Measurements from ENCODE around the gene HEATR9.

Gene HEATR9

DNA sequence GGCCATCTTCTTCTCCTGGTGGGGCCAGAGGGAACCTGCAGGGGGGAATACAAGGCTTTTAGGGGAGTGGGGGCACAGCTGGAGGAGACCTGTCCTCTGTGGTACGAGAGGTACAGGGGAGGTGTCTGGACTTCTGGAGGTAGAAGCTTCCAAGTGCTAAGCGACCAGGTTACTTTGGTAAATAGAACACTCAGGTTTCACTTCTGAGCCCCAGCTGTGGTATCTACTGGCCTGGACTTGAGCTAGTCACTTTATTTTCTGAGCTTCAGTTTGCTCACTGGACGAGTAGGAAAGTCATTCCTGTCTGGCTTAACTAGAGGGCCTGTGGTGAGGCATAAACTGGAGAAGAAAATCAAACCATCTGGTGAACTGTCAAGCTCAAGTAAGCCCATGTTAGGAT, at the start of gene HEATR9:
TSS of gene HEATR9 (minus strand) at position 155 of the 400 bp plus-strand sequence. CDS start at position 6, 149 bp downstream.
- H3K79me2 ChIP-seq (ENCODE audit: insufficient read depth, low read length), result no peaks in the 10 kb centered on the region
- H3K9me2 ChIP-seq (replicated peaks; ENCODE audit: low read depth, low read length), result no peaks in the 10 kb centered on the region
- no peak within 1 kb of the TSS for H3K4me2 ChIP-seq (ENCODE audit: low read depth, low read length, poor library complexity, severe bottlenecking)
- no peaks in the 10 kb centered on the region for H3F3A ChIP-seq (ENCODE audit: low read depth)
- no peaks in the 10 kb centered on the region for H3K9me3 ChIP-seq (ENCODE audit: insufficient read depth, low read depth, low read length)
- no peaks in the 10 kb centered on the region for H3K27me3 ChIP-seq (ENCODE audit: insufficient read depth, low read length, poor library complexity, severe bottlenecking)
- H3K36me3 ChIP-seq (ENCODE audit: insufficient read depth, low read length), result no peaks in the 10 kb centered on the region
- no peak within 1 kb of the TSS for H2AFZ ChIP-seq (ENCODE audit: low read length)
- H4K20me1 ChIP-seq (ENCODE audit: insufficient read depth, low read length, poor library complexity, severe bottlenecking), result no peaks in the 10 kb centered on the region
- no peak within 1 kb of the TSS for H3K4me3 ChIP-seq (ENCODE audit: low read length, poor library complexity, severe bottlenecking)
- TF ChIP-seq CTCF (conservative IDR thresholded peaks at IDR 0.05; ENCODE audit: low read length) (no peak), EZH2phosphoT487 (IDR thresholded peaks at IDR 0.05; ENCODE audit: borderline replicate concordance) (no peak)
- no peak within 1 kb of the TSS for H3K9ac ChIP-seq (ENCODE audit: low read depth, low read length, poor library complexity, severe bottlenecking)
- peaks cover 18% of the 10 kb centered on the region for H3K4me1 ChIP-seq (ENCODE audit: insufficient read depth, low read length, poor library complexity, severe bottlenecking)

DNA sequence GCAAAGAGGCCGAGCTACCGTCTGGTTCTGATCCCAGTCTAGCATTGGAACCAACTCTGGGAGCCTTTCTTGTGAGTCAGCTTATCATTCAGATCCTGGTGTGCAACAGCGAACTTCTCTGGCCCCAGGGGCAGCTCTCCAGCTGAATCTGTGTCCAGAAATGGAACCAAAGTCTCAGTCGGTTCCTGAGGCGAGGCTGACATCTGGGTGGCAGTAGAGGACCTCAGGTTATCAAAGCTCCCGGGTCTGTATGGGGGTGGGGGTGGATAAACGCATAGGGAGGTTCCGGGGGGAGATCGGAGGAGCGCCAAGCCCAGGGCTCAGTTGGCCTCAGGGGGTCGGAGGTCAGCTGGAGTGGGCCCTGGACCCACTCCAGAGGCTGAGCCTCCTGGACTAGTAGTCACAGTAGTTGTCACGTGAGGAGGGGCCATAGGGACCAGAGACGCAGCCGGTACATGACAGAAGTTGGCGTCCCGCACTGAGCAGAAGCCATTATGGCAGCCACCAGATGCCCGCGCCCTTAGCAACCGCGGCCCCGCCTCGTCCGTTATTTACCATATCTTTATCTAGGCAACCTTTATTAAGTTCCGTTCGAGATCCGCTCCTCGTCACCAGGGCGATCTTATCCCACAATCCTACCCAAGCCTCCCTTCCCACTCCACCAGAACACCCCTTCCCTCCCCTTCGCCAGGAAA, 49.0 kb upstream of the HEATR9 start:
- H3K9ac ChIP-seq (ENCODE audit: low read depth, low read length, poor library complexity, severe bottlenecking), result no peak overlapping the region
- no peaks in the 10 kb centered on the region for H3K36me3 ChIP-seq (ENCODE audit: insufficient read depth, low read length)
- H3K9me3 ChIP-seq (ENCODE audit: insufficient read depth, low read depth, low read length), result no peaks in the 10 kb centered on the region
- TF ChIP-seq CTCF (conservative IDR thresholded peaks at IDR 0.05; ENCODE audit: low read length), result no peak
- no peak for TF ChIP-seq EZH2phosphoT487 (IDR thresholded peaks at IDR 0.05; ENCODE audit: borderline replicate concordance)
- no peaks in the 10 kb centered on the region for H3K9me2 ChIP-seq (replicated peaks; ENCODE audit: low read depth, low read length)
- H4K20me1 ChIP-seq (ENCODE audit: insufficient read depth, low read length, poor library complexity, severe bottlenecking), result no peaks in the 10 kb centered on the region
- no peak overlapping the region for H2AFZ ChIP-seq (ENCODE audit: low read length)
- no peaks in the 10 kb centered on the region for H3K27me3 ChIP-seq (ENCODE audit: insufficient read depth, low read length, poor library complexity, severe bottlenecking)
- no peak overlapping the region for H3K4me3 ChIP-seq (ENCODE audit: low read length, poor library complexity, severe bottlenecking)
- peaks cover 15% of the 10 kb centered on the region for H3K4me1 ChIP-seq (ENCODE audit: insufficient read depth, low read length, poor library complexity, severe bottlenecking)
- H3K79me2 ChIP-seq (ENCODE audit: insufficient read depth, low read length), result no peaks in the 10 kb centered on the region
- no peak overlapping the region for H3K4me2 ChIP-seq (ENCODE audit: low read depth, low read length, poor library complexity, severe bottlenecking)
- no peaks in the 10 kb centered on the region for H3F3A ChIP-seq (ENCODE audit: low read depth)

- no peak for TF ChIP-seq EZH2phosphoT487 (IDR thresholded peaks at IDR 0.05; ENCODE audit: borderline replicate concordance)
- no peak for TF ChIP-seq CTCF (conservative IDR thresholded peaks at IDR 0.05; ENCODE audit: low read length)
- no peak overlapping the region for H3K4me2 ChIP-seq (ENCODE audit: low read depth, low read length, poor library complexity, severe bottlenecking)
- H2AFZ ChIP-seq (ENCODE audit: low read length), result no peak overlapping the region
- no peaks in the 10 kb centered on the region for H3K79me2 ChIP-seq (ENCODE audit: insufficient read depth, low read length)
- no peak overlapping the region for H3K4me3 ChIP-seq (ENCODE audit: low read length, poor library complexity, severe bottlenecking)
- H3K4me1 ChIP-seq (ENCODE audit: insufficient read depth, low read length, poor library complexity, severe bottlenecking), result peaks cover 12% of the 10 kb centered on the region
- H3F3A ChIP-seq (ENCODE audit: low read depth), result no peaks in the 10 kb centered on the region
- H3K9me3 ChIP-seq (ENCODE audit: insufficient read depth, low read depth, low read length), result no peaks in the 10 kb centered on the region
- no peaks in the 10 kb centered on the region for H3K27me3 ChIP-seq (ENCODE audit: insufficient read depth, low read length, poor library complexity, severe bottlenecking)
- no peak overlapping the region for H3K9ac ChIP-seq (ENCODE audit: low read depth, low read length, poor library complexity, severe bottlenecking)
- H3K36me3 ChIP-seq (ENCODE audit: insufficient read depth, low read length), result no peaks in the 10 kb centered on the region
- no peaks in the 10 kb centered on the region for H4K20me1 ChIP-seq (ENCODE audit: insufficient read depth, low read length, poor library complexity, severe bottlenecking)
- H3K9me2 ChIP-seq (replicated peaks; ENCODE audit: low read depth, low read length), result no peaks in the 10 kb centered on the region
These were observed 46.7 kb upstream of the HEATR9 start for GRCh38 chr17:35915153-35915964.

Measured in Loucy (cell line).